ENCODE data around the gene ECI1.

Gene ECI1

DNA sequence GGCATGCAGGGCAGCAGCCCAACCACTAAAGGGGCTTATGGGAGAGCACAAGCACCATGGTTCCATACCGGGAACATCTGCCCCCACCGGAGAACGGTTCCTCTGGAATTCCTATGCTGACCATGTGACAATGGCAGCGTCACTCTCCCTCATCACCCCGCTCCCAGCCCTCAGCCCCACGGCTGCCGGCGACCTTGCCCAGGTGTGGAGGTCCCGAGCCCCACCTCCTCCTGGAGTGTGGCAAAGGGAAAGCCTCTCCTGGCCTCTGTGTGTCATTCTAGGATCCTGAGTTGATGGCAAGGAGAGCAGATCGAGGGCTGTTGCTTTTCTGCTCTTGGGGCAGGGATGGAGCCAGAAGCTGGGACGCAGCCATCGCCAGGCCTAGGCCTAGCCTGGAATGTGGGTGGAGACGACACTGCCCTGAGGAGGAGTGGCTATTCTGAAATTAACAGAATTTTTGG lies 34.4 kb upstream of the ECI1 start:
- H3K4me3 ChIP-seq (ENCODE audit: low read length) = no peak overlapping the region
- no peaks in the 10 kb centered on the region for H3K9me3 ChIP-seq (ENCODE audit: low read length)
- H3K4me1 ChIP-seq (ENCODE audit: insufficient read depth, low read length) = no peaks in the 10 kb centered on the region
- peaks cover 34% of the 10 kb centered on the region for H3K36me3 ChIP-seq (ENCODE audit: insufficient read depth, low read length)
- no peaks in the 10 kb centered on the region for H3K27me3 ChIP-seq (ENCODE audit: insufficient read depth, low read length)
- H2AFZ ChIP-seq (ENCODE audit: low read depth, low read length) = no peak overlapping the region

DNA sequence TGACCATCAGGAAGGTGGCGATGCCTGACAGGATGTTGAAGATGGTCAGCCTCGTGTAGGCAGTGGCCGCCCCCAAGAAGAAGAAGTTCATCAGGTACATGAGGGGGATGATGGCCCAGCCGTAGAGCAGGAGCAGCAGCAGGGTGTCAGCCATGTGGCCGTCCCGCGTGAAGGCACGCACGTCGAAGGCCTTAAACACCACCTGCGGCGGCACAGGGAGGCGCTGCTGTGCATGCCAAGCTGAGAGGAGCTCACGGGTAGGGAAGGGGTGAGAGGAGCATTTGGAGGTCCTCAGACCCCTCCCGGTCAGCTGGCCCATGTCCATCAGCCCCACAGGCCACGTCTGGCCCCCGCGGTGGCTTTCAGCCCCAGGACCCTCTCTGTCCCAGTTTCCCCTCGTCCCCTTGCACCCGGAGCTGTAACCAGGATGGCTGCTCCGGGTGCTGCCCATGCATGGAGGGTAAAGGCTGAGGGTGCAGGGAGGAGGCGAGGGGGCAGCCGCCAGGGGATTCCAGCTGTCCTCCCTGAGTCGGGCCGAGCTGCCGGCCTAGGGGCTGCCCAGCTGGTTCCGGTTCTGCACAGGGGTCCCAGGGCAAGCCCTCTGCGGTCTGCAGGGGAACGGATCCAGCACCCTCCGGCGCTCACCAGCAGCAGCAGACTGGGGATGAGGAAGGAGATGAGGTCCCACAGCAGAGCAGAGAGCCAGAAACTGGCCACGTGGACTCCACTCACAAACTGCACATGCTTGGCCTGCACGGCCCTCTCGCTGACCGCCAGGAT lies 33.6 kb upstream of the ECI1 start:
- Histone ChIP-seq H3K36me3 (ENCODE audit: insufficient read depth, low read length) (peaks cover 34% of the 10 kb centered on the region), H3K4me3 (ENCODE audit: low read length) (no peak overlapping the region), H3K9me3 (ENCODE audit: low read length) (no peaks in the 10 kb centered on the region), H2AFZ (ENCODE audit: low read depth, low read length) (no peak overlapping the region), H3K4me1 (ENCODE audit: insufficient read depth, low read length) (no peaks in the 10 kb centered on the region), H3K27me3 (ENCODE audit: insufficient read depth, low read length) (no peaks in the 10 kb centered on the region)

DNA sequence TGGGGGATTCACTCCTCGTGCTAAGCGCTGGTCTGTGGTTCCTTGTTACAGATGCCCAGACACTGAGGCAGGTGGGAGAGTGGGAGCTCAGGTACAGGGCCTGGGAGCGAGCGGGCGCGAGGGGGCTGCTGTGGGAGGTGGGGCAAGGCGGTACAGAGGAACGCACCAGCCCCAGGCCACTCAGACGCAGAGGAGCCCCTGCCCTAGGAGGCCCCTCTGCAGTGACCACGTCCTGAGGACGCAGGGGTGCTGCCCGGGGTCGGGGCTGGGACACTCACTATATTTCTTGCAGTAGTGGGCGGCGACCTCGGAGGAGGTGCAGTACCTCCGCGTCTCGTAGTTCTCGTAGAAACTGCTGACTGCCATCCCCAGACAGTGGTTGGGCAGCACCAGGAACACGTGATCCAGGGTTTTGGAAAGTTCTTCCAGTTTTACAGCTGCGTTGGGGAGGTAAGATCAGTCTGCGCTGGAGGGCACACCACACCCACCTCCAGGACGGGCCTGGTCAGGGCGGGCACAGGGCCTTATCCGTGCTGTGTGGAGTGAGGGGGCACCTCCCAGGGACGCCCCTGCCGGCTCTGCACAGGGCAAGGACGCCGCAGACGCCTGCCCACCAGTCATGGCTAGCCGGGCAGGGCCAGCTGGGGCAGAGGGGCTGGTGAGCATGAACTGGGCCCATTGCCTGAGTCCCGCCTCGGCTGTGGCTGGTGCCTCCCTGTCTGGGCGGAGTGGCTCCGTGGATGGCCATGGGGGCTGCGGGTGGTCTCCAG lies 32.8 kb upstream of the ECI1 start:
- H2AFZ ChIP-seq (ENCODE audit: low read depth, low read length) = no peak overlapping the region
- H3K4me1 ChIP-seq (ENCODE audit: insufficient read depth, low read length) = no peaks in the 10 kb centered on the region
- H3K9me3 ChIP-seq (ENCODE audit: low read length) = no peaks in the 10 kb centered on the region
- H3K4me3 ChIP-seq (ENCODE audit: low read length) = no peak overlapping the region
- H3K27me3 ChIP-seq (ENCODE audit: insufficient read depth, low read length) = no peaks in the 10 kb centered on the region
- H3K36me3 ChIP-seq (ENCODE audit: insufficient read depth, low read length) = peaks cover 30% of the 10 kb centered on the region

DNA sequence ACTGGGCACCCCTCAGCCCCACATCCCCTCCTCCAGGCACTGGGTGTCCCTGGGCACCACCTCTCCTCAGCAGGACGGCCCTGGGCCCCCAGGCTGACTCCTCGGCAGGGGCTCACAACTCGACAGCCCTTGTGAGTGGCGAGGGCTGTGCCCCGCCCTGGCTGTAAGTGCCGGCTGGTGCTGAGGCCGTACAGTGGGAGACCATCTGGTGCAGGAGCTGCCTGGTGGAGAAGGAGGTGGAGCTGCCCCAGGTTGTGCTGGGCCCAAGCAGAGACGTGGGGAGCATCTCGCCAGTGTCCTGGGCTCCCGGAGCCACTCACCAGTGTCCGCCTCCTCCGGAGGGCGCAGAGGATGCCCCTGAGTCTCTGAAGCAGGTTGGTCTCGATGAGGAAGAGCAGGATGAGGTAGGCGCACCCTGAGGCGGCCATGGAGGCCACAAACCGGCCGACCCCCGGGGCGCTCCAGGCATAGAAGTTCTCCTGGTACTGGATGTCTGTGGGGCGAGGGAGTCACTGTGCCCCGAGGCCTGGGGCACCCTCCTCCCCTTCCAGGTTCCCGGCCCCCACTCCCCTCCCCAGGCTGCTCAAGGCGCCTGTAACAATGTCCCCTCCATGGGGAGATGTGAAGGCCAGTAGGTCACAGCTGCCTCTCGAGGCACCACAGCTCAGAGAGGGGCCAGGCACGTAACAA lies 31.6 kb upstream of the ECI1 start:
- Histone ChIP-seq H3K27me3 (ENCODE audit: insufficient read depth, low read length) (no peaks in the 10 kb centered on the region), H3K4me1 (ENCODE audit: insufficient read depth, low read length) (no peaks in the 10 kb centered on the region), H3K36me3 (ENCODE audit: insufficient read depth, low read length) (peaks cover 27% of the 10 kb centered on the region), H2AFZ (ENCODE audit: low read depth, low read length) (no peak overlapping the region), H3K9me3 (ENCODE audit: low read length) (no peaks in the 10 kb centered on the region), H3K4me3 (ENCODE audit: low read length) (no peak overlapping the region)

DNA sequence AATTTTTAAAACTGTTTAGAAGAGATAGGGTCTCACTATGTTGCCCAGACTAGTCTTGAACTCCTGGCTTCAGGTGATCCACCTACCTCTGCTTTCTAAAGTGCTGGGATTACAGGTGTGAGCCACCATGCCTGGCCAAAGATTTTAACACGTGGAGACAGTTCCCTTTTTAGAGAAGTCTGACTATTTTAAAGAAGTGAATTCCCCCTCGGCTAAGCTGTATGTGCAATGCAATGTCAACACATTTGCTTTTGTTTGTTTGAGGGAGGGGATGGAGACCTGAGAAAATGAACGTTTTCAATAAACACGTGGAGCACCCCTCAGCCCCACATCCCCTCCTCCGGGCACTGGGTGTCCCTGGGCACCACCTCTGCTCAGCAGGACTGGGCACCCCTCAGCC lies 30.9 kb upstream of the ECI1 start:
- Histone ChIP-seq H3K4me1 (ENCODE audit: insufficient read depth, low read length) (no peaks in the 10 kb centered on the region), H3K9me3 (ENCODE audit: low read length) (no peaks in the 10 kb centered on the region), H3K36me3 (ENCODE audit: insufficient read depth, low read length) (peaks cover 27% of the 10 kb centered on the region), H3K4me3 (ENCODE audit: low read length) (no peak overlapping the region), H2AFZ (ENCODE audit: low read depth, low read length) (no peak overlapping the region), H3K27me3 (ENCODE audit: insufficient read depth, low read length) (no peaks in the 10 kb centered on the region)

- H3K9me3 ChIP-seq (ENCODE audit: low read length) = no peaks in the 10 kb centered on the region
- H3K27me3 ChIP-seq (ENCODE audit: insufficient read depth, low read length) = no peaks in the 10 kb centered on the region
- no peak overlapping the region for H2AFZ ChIP-seq (ENCODE audit: low read depth, low read length)
- H3K36me3 ChIP-seq (ENCODE audit: insufficient read depth, low read length) = peaks cover 24% of the 10 kb centered on the region
- H3K4me3 ChIP-seq (ENCODE audit: low read length) = no peak overlapping the region
- no peaks in the 10 kb centered on the region for H3K4me1 ChIP-seq (ENCODE audit: insufficient read depth, low read length)
Measured at GRCh38 chr16:2280981-2281542, 29.7 kb upstream of the ECI1 start.

- no peak overlapping the region for H3K4me3 ChIP-seq (ENCODE audit: low read length)
- H3K36me3 ChIP-seq (ENCODE audit: insufficient read depth, low read length) = peaks cover 19% of the 10 kb centered on the region
- no peaks in the 10 kb centered on the region for H3K27me3 ChIP-seq (ENCODE audit: insufficient read depth, low read length)
- H2AFZ ChIP-seq (ENCODE audit: low read depth, low read length) = no peak overlapping the region
- H3K4me1 ChIP-seq (ENCODE audit: insufficient read depth, low read length) = no peaks in the 10 kb centered on the region
- no peaks in the 10 kb centered on the region for H3K9me3 ChIP-seq (ENCODE audit: low read length)
Measured at GRCh38 chr16:2280461-2280860, 29.1 kb upstream of the ECI1 start.

DNA sequence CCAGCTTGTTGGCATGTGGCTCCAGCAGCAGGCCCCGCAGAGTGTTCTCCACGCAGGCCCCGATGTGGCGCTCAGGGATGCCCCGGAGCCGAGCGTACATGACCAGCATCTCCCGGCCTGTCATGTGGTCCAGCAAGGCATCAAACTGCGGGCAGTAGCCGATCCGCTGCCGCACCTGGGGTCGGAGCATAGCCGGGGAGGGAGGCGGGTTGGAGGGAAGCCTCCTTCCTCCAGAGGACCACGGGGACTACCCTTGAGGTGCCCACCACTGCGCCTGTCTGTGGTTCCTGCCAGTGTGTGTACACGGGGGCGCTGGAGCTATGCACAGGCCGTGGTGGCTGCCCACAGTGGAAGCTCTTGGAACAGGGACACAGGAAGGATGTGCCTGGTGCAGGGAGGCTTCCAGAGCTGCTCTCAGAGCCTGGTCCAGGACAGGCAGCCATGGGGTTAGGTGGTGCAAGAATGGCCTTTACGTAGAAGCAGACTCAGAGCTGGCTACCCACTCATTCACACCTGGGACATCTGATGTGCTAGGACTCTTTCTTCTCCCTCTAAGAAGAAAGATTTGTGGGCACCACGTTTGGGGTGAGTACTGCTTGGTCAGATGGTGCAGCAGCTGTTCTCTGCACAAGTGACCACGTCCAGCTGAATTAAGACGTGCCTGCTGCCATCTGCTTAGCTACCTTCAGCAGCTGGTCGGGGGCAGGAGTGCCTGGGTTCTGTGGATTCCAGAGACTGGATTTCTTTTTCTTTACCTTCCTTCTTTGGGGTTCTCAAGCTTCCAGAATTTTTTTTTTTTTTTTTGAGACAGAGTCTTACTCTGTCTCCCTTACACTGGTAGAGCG lies 27.8 kb upstream of the ECI1 start:
- H3K4me1 ChIP-seq (ENCODE audit: insufficient read depth, low read length) = no peaks in the 10 kb centered on the region
- no peaks in the 10 kb centered on the region for H3K9me3 ChIP-seq (ENCODE audit: low read length)
- no peaks in the 10 kb centered on the region for H3K27me3 ChIP-seq (ENCODE audit: insufficient read depth, low read length)
- H3K4me3 ChIP-seq (ENCODE audit: low read length) = no peak overlapping the region
- no peak overlapping the region for H2AFZ ChIP-seq (ENCODE audit: low read depth, low read length)
- peaks cover 12% of the 10 kb centered on the region for H3K36me3 ChIP-seq (ENCODE audit: insufficient read depth, low read length)

GRCh38 chr16:2278272-2278608 lies 26.9 kb upstream of the ECI1 start:
- H3K27me3 ChIP-seq (ENCODE audit: insufficient read depth, low read length) = no peaks in the 10 kb centered on the region
- H3K36me3 ChIP-seq (ENCODE audit: insufficient read depth, low read length) = peaks cover 6% of the 10 kb centered on the region
- H2AFZ ChIP-seq (ENCODE audit: low read depth, low read length) = no peak overlapping the region
- no peaks in the 10 kb centered on the region for H3K9me3 ChIP-seq (ENCODE audit: low read length)
- no peaks in the 10 kb centered on the region for H3K4me1 ChIP-seq (ENCODE audit: insufficient read depth, low read length)
- H3K4me3 ChIP-seq (ENCODE audit: low read length) = no peak overlapping the region

DNA sequence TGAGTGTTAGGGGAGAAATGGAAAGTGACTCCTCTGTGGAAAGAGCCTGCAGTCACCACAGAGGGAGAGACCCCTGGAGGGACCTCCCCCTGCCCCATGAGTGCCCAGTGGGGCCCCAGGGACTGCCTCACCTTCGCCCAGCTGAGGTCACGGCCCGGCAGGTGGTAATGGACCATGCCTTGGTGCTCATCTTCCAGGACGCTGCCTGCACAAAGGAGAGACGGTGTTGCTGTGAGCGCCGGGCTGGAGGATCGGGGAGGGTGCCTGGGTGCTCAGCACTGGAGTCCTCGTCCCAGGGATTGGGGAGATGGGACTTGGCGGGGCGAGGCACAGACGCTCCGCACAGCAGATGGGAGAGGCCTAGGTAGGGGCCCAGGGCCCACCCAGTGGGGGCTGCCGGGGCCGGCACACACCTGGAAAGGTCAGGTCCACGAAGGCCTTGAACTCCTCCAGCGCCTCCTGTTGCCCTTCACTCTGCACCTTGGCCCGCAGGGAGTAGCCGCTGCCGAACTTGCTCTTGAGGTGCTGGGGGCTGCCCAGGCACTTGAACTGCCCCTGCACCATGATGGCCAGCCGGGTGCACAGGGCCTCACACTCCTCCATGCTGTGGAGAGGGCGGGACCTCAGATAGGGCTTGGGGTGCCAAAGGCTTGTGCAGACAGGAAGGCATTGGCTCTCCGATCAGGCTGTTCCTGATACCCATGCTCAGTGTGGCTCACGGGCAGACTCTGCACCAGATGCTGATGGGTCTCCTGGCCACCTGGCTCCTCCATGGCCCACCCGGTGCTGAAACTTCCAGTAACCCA lies 26.3 kb upstream of the ECI1 start:
- Histone ChIP-seq H3K4me1 (ENCODE audit: insufficient read depth, low read length) (no peaks in the 10 kb centered on the region), H3K4me3 (ENCODE audit: low read length) (no peak overlapping the region), H3K27me3 (ENCODE audit: insufficient read depth, low read length) (no peaks in the 10 kb centered on the region), H3K9me3 (ENCODE audit: low read length) (no peaks in the 10 kb centered on the region), H3K36me3 (ENCODE audit: insufficient read depth, low read length) (peaks cover 2% of the 10 kb centered on the region), H2AFZ (ENCODE audit: low read depth, low read length) (no peak overlapping the region)

- H2AFZ ChIP-seq (ENCODE audit: low read depth, low read length) = no peak overlapping the region
- no peak overlapping the region for H3K4me3 ChIP-seq (ENCODE audit: low read length)
- peaks cover 2% of the 10 kb centered on the region for H3K36me3 ChIP-seq (ENCODE audit: insufficient read depth, low read length)
- no peaks in the 10 kb centered on the region for H3K27me3 ChIP-seq (ENCODE audit: insufficient read depth, low read length)
- no peaks in the 10 kb centered on the region for H3K4me1 ChIP-seq (ENCODE audit: insufficient read depth, low read length)
- no peaks in the 10 kb centered on the region for H3K9me3 ChIP-seq (ENCODE audit: low read length)
Measured at GRCh38 chr16:2276368-2277195, 25.2 kb upstream of the ECI1 start.

Measured in neuron (in vitro differentiated cells).